ENCODE data around the gene FAM107B. TPM values are rescaled to one million over a fixed set of nuclear protein-coding genes. Genes with fewer than 3 reads are reported as not detected.

FAM107B gene
- total RNA-seq, 1 experiment from 2014 or later: 24.5 TPM

DNA sequence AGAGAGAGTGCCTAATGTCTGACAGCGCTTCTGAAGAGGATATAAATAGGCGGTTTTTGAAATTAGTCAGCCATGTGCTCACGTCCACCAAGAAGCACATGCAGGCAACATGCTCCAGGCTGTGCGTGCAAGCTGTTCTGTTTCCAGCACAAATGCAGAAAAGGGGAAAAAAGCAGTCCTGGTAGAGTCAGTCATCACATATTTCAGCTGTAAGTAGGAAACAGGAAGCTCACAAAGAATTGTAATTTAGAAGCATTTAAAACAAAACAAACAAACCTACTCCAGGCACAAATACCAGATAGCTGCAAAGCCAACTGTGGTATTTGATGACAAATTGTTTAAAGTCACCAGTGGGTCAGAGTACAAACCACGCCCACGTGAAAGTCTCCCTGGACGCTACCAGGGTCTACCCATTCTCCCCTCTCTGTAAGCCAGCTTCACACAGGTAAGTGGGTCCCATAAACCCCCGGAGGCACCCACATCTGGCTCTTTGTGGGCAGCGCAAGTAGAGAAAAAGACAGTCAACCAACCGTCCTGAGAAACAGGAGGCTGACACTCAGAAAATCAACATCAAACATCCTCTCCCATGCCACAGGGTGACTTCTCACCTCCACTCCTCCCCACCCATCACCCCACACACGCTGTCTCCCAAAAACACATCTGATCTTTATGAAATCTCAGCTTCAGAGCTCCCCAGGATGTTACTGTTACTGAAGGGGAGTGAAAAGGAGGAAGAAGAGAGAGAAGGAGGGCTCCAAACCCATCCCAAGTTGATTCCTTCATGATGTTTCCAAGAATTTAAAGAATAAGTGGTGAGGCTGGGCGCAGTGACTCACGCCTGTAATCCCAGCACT lies 186.4 kb downstream of the FAM107B start:
- H3K4ac ChIP-seq (ENCODE audit: low read depth, low read length): no peak overlapping the region
- H2BK15ac ChIP-seq (ENCODE audit: low read depth, low read length): no peak overlapping the region
- no peaks in the 10 kb centered on the region for H3K79me1 ChIP-seq (ENCODE audit: insufficient read depth, low read depth, low read length, poor library complexity, severe bottlenecking)
- no peak overlapping the region for H3T11ph ChIP-seq (ENCODE audit: low read length)
- H2BK120ac ChIP-seq (ENCODE audit: low read depth, low read length, poor library complexity, severe bottlenecking): no peak overlapping the region
- H3K9me3 ChIP-seq (ENCODE audit: control insufficient read depth, low read depth, low read length): no peaks in the 10 kb centered on the region
- WGBS (ENCODE audit: extremely low coverage, insufficient read length, low lambda C conversion rate): no CpG with 5 or more reads among the region's 13 CpGs
- H2AFZ ChIP-seq (ENCODE audit: low read length): no peak overlapping the region
- Mint-ChIP-seq H3K36me3 (ENCODE audit: insufficient read depth in 1 of 3, low read depth in 3 of 3) (peaks cover 0 to 3% (median 2%) of the 10 kb centered on the region in 3 experiments; a peak in 4 of 7 replicates), H3K4me3 (no peak overlapping the region), H3K4me1 (peaks cover 56 to 61% of the 10 kb centered on the region in 2 experiments), H3K27ac (peak overlapping the region; percentile 33 to 80 (median 43); a peak in 4 of 7 replicates), H3K27me3 (ENCODE audit: low read depth) (no peaks in the 10 kb centered on the region), H3K9me3 (no peaks in the 10 kb centered on the region)
- peaks cover 9% of the 10 kb centered on the region for H3K4me1 ChIP-seq (ENCODE audit: insufficient read depth, low read length)
- no peaks in the 10 kb centered on the region for H4K20me1 ChIP-seq (ENCODE audit: control insufficient read depth, insufficient read depth, insufficient read length)
- no peak overlapping the region for H3K56ac ChIP-seq (ENCODE audit: insufficient read length, low read depth, low read length)
- H2BK5ac ChIP-seq (ENCODE audit: insufficient read length, low read length): no peak overlapping the region
- no peak overlapping the region for H3K27ac ChIP-seq (ENCODE audit: insufficient read length, low read depth, low read length)
- no peaks in the 10 kb centered on the region for H3K23me2 ChIP-seq (ENCODE audit: insufficient read length, low read depth, low read length, poor library complexity, severe bottlenecking)
- TF ChIP-seq, protein P1, sequence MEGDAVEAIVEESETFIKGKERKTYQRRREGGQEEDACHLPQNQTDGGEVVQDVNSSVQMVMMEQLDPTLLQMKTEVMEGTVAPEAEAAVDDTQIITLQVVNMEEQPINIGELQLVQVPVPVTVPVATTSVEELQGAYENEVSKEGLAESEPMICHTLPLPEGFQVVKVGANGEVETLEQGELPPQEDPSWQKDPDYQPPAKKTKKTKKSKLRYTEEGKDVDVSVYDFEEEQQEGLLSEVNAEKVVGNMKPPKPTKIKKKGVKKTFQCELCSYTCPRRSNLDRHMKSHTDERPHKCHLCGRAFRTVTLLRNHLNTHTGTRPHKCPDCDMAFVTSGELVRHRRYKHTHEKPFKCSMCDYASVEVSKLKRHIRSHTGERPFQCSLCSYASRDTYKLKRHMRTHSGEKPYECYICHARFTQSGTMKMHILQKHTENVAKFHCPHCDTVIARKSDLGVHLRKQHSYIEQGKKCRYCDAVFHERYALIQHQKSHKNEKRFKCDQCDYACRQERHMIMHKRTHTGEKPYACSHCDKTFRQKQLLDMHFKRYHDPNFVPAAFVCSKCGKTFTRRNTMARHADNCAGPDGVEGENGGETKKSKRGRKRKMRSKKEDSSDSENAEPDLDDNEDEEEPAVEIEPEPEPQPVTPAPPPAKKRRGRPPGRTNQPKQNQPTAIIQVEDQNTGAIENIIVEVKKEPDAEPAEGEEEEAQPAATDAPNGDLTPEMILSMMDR (conservative IDR thresholded peaks at IDR 0.05): no peak
- H2AK5ac ChIP-seq (ENCODE audit: insufficient read length, low read length): no peak overlapping the region
- H4K91ac ChIP-seq (ENCODE audit: insufficient read length, low read depth, low read length): no peak overlapping the region
- peak; percentile 14 for DNase-seq
- H3K23ac ChIP-seq (ENCODE audit: insufficient read length, low read depth, low read length): no peak overlapping the region
- no peak overlapping the region for H3K4me2 ChIP-seq (ENCODE audit: insufficient read depth, insufficient read length, low read length)
- no peak overlapping the region for H2BK12ac ChIP-seq (ENCODE audit: insufficient read length, low read depth, low read length)
- H4K8ac ChIP-seq (replicated peaks; ENCODE audit: insufficient read length, low read depth, low read length): no peak overlapping the region
- no peak overlapping the region for H3K9ac ChIP-seq (ENCODE audit: extremely low read depth, insufficient read length, low read length)
- no peak overlapping the region for H4K5ac ChIP-seq (ENCODE audit: insufficient read length, low read depth, low read length)
- H3K14ac ChIP-seq (ENCODE audit: insufficient read depth, low read length): no peak overlapping the region
- H3K79me2 ChIP-seq (ENCODE audit: insufficient read depth, low read length): peaks cover 3% of the 10 kb centered on the region; the same call in 1 of the 2 replicates
- no peaks in the 10 kb centered on the region for H3K27me3 ChIP-seq (ENCODE audit: insufficient read depth, low read length)
- no peak overlapping the region for H2BK20ac ChIP-seq (ENCODE audit: low read depth, low read length, poor library complexity, severe bottlenecking)
- no peak overlapping the region for H3K18ac ChIP-seq (ENCODE audit: insufficient read length, low read depth, low read length)

Measured in H9 (cell line).